ENCODE measurements around the gene CDH4. TPM values are rescaled to one million over a fixed set of nuclear protein-coding genes. Genes with fewer than 3 reads are reported as not detected.

Gene CDH4
- total RNA-seq, 1 donor from 2014 or later: 0.17 TPM

GRCh38 chr20:61587036-61587435 lies 335.0 kb downstream of the CDH4 start:
- DNase-seq: no peak

GRCh38 chr20:61587681-61588289 lies 335.7 kb downstream of the CDH4 start:
- DNase-seq: no peak

- DNase-seq: peak; percentile 35
These were observed 336.6 kb downstream of the CDH4 start for GRCh38 chr20:61588411-61589385.

DNA sequence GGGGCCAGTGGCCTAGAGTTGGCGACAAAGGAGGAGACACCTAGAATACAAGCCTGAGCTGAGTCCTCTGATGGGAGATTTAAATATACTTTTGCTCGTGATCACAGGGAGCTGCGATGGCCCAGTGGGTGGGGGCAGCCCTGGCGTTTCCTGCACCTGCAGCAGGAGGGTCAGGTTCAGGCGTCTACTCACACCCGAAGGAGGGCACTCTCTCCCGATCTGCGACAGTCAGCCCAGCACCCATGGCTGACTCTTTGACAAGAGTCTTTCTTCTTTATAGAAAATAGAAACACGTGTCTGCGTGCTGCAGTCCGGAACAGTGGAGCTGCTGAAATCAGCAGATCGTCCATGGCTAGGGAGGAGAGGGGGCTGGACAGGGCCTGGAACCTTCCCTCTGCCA lies 338.2 kb downstream of the CDH4 start:
- DNase-seq: no peak

DNA sequence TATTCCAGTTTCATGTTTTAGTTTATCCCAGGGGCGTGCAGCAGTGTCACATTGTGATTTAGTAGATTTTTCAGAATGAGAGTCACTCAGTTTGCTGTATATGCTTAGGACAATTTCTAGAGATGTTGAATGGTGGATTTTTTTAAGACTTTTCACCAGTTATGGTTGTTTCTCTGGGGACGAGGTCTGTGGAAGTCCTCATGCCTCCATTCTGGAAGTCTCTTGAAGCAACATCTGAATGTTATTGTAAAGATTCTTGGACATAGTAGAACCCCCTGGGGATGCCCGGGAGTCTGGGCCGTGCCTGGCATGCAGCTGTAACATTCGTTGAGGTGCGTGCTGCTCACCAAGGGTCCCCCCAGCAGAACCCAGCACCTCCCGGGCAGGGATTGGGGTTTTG lies 341.5 kb downstream of the CDH4 start:
- DNase-seq: no peak

DNA sequence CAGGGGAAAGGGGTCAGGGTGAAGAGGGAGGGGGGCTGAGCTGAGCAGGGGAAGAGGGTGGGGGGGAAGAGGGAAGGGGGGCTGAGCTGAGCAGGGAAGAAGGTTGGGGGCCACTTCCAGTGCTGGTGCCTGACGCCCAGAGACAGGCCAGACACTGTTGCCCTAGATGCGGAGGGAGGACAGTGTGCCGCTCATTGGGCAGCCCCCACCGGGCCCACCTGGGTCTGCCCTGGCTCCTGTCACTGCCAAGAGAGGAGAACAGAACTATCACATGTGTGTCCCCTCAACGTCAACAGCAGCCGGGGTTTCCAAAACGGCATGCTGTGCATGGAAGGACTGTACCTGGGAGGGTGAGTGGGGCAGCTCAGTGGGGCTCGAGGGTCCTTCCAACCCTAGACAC lies 342.1 kb downstream of the CDH4 start:
- DNase-seq: no peak

GRCh38 chr20:61595216-61595615 lies 343.2 kb downstream of the CDH4 start:
- no peak for DNase-seq

- peak; percentile 8 for DNase-seq
These were observed 344.7 kb downstream of the CDH4 start for GRCh38 chr20:61596687-61597330.

GRCh38 chr20:61597996-61598395 lies 345.9 kb downstream of the CDH4 start:
- DNase-seq: no peak

- no peak for DNase-seq
These were observed 346.5 kb downstream of the CDH4 start for GRCh38 chr20:61598586-61598985.

DNA sequence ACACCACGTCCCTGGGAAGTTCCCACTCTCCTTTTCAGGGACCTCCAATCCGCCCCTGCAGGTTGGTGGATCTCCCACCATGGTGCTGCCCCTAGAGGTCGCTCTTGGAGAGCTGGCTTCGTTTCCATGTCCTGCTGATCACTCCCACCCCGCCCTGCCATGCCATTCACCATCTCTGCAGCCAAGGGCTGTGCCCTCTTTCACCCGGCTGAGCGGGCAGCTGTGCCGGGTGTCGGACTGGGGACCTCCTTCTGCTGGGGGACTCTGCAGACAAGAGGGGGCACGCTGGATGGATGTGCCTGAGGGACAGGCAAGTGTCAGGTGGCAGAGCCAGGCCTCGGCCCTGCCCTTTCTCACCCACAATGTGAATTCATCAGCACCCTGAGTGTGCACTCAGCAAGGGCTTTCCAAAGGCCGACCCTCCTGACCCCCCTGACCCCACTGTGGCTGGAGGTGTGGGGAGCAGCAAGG lies 347.0 kb downstream of the CDH4 start:
- no peak for DNase-seq

- DNase-seq: no peak
These were observed 347.5 kb downstream of the CDH4 start for GRCh38 chr20:61599541-61599992.

DNA sequence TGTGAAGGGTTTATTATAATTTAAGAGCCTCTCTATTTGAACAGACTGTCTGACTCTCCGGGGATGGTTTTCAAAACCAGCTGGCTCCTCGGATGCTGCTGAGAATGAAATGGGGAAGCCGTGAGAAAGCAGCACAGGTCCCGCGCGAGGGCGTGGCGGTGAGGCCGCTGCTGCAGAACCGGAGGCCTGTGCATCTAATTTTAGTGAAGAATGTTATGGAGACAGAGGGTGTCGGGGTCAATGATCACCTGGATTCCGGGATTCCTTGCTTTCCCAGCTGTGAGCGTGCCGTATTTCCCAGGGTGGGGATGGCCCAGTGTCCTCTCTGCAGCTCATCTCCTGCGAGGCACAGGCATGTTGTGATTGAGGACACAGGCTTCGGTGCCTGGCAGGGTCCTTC lies 348.0 kb downstream of the CDH4 start:
- no peak for DNase-seq

GRCh38 chr20:61601361-61601760 lies 349.3 kb downstream of the CDH4 start:
- no peak for DNase-seq

- DNase-seq: no peak
These were observed 349.8 kb downstream of the CDH4 start for GRCh38 chr20:61601853-61602252.

DNA sequence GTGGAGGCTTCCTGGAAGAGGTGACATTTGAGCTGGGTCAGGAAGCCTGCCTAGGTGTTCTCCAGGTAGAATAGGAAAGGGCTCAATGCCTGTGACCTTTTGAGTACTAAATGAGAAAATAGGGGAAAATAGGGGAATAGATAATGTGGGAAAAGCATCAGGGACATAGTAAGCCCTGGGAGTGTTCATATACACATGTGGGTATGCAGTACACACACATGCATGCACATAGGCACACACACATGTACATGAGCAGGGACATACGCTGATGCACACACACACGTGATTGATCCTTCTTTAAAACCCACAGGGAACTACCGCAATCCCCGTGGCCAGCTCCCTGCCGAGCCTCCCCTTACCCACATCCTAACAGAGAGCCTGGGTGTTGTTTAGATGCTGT lies 351.7 kb downstream of the CDH4 start:
- no peak for DNase-seq

DNA sequence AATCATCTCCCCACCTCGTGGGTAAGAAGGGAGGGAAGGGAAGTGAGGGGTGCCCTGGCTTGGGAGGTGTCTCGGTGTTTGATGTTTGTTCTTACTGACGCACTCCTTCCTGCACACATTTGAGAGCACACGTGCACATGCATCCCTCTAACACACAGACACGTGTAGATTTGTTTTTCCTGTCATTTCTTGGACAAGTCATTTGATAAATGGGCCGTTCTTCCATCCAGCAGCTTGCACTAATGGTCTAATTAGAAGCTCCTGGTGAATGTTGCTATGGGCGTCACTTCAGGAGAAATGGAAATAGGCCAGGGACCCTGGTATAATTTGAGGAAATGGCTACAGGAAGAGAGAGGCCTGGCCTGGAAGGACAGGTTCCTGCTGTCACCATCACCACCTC lies 352.5 kb downstream of the CDH4 start:
- DNase-seq: no peak

- no peak for DNase-seq
These were observed 353.2 kb downstream of the CDH4 start for GRCh38 chr20:61605283-61605682.

GRCh38 chr20:61605862-61606557 lies 353.9 kb downstream of the CDH4 start:
- DNase-seq: no peak

DNA sequence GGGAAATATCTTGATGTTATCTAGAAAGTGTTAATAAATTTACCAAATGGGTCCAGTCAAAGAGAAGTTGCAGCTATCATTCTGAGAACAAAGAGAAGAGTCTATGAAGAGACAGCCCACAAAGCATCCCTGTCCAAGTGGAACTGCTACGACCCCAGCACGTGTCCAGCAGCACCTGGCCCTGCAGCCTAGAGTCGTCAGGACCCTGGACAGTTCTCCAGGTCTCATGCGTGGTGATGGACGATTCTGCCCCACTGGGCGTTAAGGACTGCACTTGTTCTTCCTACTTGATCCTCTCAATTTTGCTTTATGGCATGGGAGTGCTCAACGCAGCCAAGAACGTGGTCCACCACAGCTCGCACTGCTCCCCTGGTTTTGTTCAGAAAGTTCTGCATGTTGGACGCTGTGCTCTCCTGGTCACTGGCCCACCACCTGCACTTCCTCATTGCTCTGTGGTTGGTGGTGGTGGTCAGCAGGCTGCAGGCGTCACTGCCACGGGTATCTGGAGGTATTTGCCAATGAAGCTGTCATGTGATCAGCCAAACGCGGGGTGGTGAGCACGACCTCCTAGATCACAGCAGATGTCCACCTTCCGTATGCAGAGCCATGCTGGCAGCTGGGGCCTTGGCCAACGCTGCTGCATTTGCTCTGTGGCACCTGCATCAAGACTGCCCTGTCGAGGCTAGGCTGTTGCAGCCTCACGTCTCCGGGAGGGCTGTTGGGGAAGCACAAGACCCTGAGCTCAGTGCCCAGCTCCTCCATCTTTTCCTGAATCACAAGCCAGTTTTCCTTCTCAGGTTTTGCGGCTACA lies 356.4 kb downstream of the CDH4 start:
- peak; percentile 32 for DNase-seq

GRCh38 chr20:61609461-61609860 lies 357.4 kb downstream of the CDH4 start:
- DNase-seq: no peak

Data from dermis blood vessel endothelial cell (primary cell).